GM23338 (cell line): Measurements from ENCODE around the gene HOXB6. TPM values are rescaled to one million over a fixed set of nuclear protein-coding genes. Genes with fewer than 3 reads are reported as not detected.
A peak's percentile ranks its signal among the peaks of the same experiment; 100 is the strongest.

Experiments used
- ATAC-seq: fragments of 200-7000 bp; cut with Tn5 transposase; 3 replicates; pipeline ENCODE4 v1.9.1; 2020
- DNase-seq: peaks from one replicate; pipeline ENCODE4 v3.0.0-alpha.2; 2015; ENCODE audit warnings: low spot score
- H2AFZ ChIP-seq: fragments of 200-600 bp; sonication (generic); 2 replicates; pipeline ENCODE4 v1.8.0; 2016; ENCODE audit warnings: antibody characterized with exemption, mild to moderate bottlenecking, moderate library complexity
- H3F3A ChIP-seq: fragments of 200-600 bp; sonication (generic); replicated peaks from 2 replicates; pipeline ENCODE4 v1.8.0; 2017; ENCODE audit warnings: antibody characterized with exemption, mixed run types, low read depth
- H3K27ac ChIP-seq: fragments of 200-600 bp; sonication (generic); 2 replicates; pipeline ENCODE4 v1.6.1; 2016; ENCODE audit warnings: low read depth
- H3K27me3 ChIP-seq: fragments of 200-600 bp; sonication (generic); 2 replicates; pipeline ENCODE4 v1.8.0; 2016; ENCODE audit warnings: mild to moderate bottlenecking, mixed run types, moderate library complexity; ENCODE audit not compliant: insufficient read depth
- H3K36me3 ChIP-seq: fragments of 200-600 bp; sonication (generic); 2 replicates; pipeline ENCODE4 v1.8.0; 2016; ENCODE audit warnings: mild to moderate bottlenecking; ENCODE audit not compliant: insufficient read depth
- H3K4me1 ChIP-seq: fragments of 200-600 bp; sonication (generic); 2 replicates; pipeline ENCODE4 v1.8.0; 2016; ENCODE audit warnings: mild to moderate bottlenecking, moderate library complexity; ENCODE audit not compliant: insufficient read depth
- H3K4me2 ChIP-seq: fragments of 200-600 bp; sonication (generic); 2 replicates; pipeline ENCODE4 v1.7.1; 2017; ENCODE audit warnings: mixed run types
- H3K4me3 ChIP-seq: fragments of 200-600 bp; sonication (generic); 2 replicates; pipeline ENCODE4 v1.6.1; 2016; ENCODE audit warnings: mixed run types
- H3K79me2 ChIP-seq: fragments of 200-600 bp; sonication (generic); replicated peaks from 2 replicates; pipeline ENCODE4 v1.8.0; 2017; ENCODE audit warnings: mild to moderate bottlenecking; ENCODE audit not compliant: insufficient read depth
- H3K9me2 ChIP-seq: fragments of 200-600 bp; sonication (generic); 2 replicates; pipeline ENCODE4 v1.8.0; 2017; ENCODE audit not compliant: insufficient read depth
- H4K20me1 ChIP-seq: fragments of 200-600 bp; sonication (generic); replicated peaks from 2 replicates; pipeline ENCODE4 v1.8.0; 2017; ENCODE audit warnings: mild to moderate bottlenecking; ENCODE audit not compliant: insufficient read depth
- H3K27ac Mint-ChIP-seq: 2 replicates; pipeline ENCODE4 v1.8.0; 2020; ENCODE audit warnings: inconsistent platforms, mild to moderate bottlenecking, moderate library complexity, mixed read lengths
- H3K27me3 Mint-ChIP-seq: 3 replicates; pipeline ENCODE4 v1.8.0; 2022; ENCODE audit warnings: low read depth, mild to moderate bottlenecking, moderate library complexity, mixed read lengths, inconsistent platforms; ENCODE audit not compliant: insufficient read depth, poor library complexity
- H3K36me3 Mint-ChIP-seq: 3 replicates; pipeline ENCODE4 v1.8.0; 2021; ENCODE audit warnings: low read depth, mild to moderate bottlenecking, inconsistent platforms, moderate library complexity, mixed read lengths
- H3K4me1 Mint-ChIP-seq: 3 replicates; pipeline ENCODE4 v1.8.0; 2020; ENCODE audit warnings: mild to moderate bottlenecking, inconsistent platforms, mixed read lengths
- H3K4me3 Mint-ChIP-seq: 3 replicates; pipeline ENCODE4 v1.8.0; 2021; ENCODE audit warnings: moderate library complexity, mild to moderate bottlenecking, inconsistent platforms, mixed read lengths
- H3K9me3 Mint-ChIP-seq: 3 replicates; pipeline ENCODE4 v1.8.0; 2020; ENCODE audit warnings: moderate library complexity, mild to moderate bottlenecking, inconsistent platforms, mixed read lengths
- EZH2 ChIP-seq: fragments of 200-600 bp; sonication (generic); IDR thresholded peaks from one replicate; pipeline ENCODE4 v1.8.0; 2017; ENCODE audit warnings: antibody characterized with exemption, mild to moderate bottlenecking, low read depth; ENCODE audit not compliant: unreplicated experiment
- REST ChIP-seq: IDR thresholded peaks from one replicate; pipeline ENCODE4 v1.6.1; 2018; ENCODE audit warnings: antibody characterized with exemption; ENCODE audit not compliant: unreplicated experiment
- STAT1 ChIP-seq: IDR thresholded peaks from one replicate; pipeline ENCODE4 v1.6.1; 2016; ENCODE audit warnings: antibody characterized with exemption; ENCODE audit not compliant: unreplicated experiment
- polyA plus RNA-seq: library from polyadenylated mRNA; unstranded; fragments of >200 nt; fragmentation: Nextera tagmentation; extraction: Ambion mirVana; gene quantifications from 2 replicates; pipeline ENCODE4 v1.2.1, GENCODE V29; 2016
- total RNA-seq: library from RNA; depleted of rRNA; stranded (reverse); fragments of >200 nt; shearing (Covaris generic); gene quantifications from 2 replicates; pipeline ENCODE4 v1.2.3, GENCODE V29; 2014

HOXB6 gene
- total and polyA plus RNA-seq, 2 experiments from 2014 or later = not detected

GRCh38 chr17:48646183-48647102 is 41.7 kb upstream of the HOXB6 start (continued):
- no peak for TF ChIP-seq REST

- Histone ChIP-seq H3K79me2 (no peaks in the 10 kb centered on the region), H3K27ac (no peak overlapping the region), H3K27me3 (peaks cover 100% of the 10 kb centered on the region), H3K4me1 (peaks cover 25% of the 10 kb centered on the region), H3K4me3 (peak overlapping the region; percentile 54), H2AFZ (peak overlapping the region; percentile 85; the same call in 1 of the 2 replicates), H4K20me1 (peaks cover 27% of the 10 kb centered on the region), H3K36me3 (no peaks in the 10 kb centered on the region; the same call in 1 of the 2 replicates), H3K4me2 (peak overlapping the region; percentile 87), H3F3A (peaks cover 59% of the 10 kb centered on the region), H3K9me2 (no peaks in the 10 kb centered on the region)
- Mint-ChIP-seq H3K27ac (no peak overlapping the region), H3K27me3 (peaks cover 99% of the 10 kb centered on the region), H3K4me3 (peak overlapping the region; percentile 58), H3K36me3 (no peaks in the 10 kb centered on the region; the same call in 2 of the 3 replicates), H3K9me3 (no peaks in the 10 kb centered on the region; the same call in 2 of the 3 replicates), H3K4me1 (peaks cover 22% of the 10 kb centered on the region)
- ATAC-seq (no peak), DNase-seq (no peak)
- TF ChIP-seq STAT1 (no peak), EZH2 (peak; percentile 81)
Observed at GRCh38 chr17:48645639-48646182, 40.9 kb upstream of the HOXB6 start.

- Histone ChIP-seq H3K4me2 (no peak overlapping the region), H2AFZ (no peak overlapping the region), H3K27me3 (peaks cover 100% of the 10 kb centered on the region), H3K79me2 (no peaks in the 10 kb centered on the region), H4K20me1 (peaks cover 34% of the 10 kb centered on the region), H3F3A (peaks cover 61% of the 10 kb centered on the region), H3K27ac (no peak overlapping the region), H3K4me1 (peaks cover 25% of the 10 kb centered on the region), H3K9me2 (no peaks in the 10 kb centered on the region), H3K36me3 (no peaks in the 10 kb centered on the region; the same call in 1 of the 2 replicates), H3K4me3 (no peak overlapping the region)
- H3K4me1 Mint-ChIP-seq = peaks cover 22% of the 10 kb centered on the region
- no peak overlapping the region; the same call in 2 of the 3 replicates for H3K4me3 Mint-ChIP-seq
- no peak overlapping the region for H3K27ac Mint-ChIP-seq
- peaks cover 100% of the 10 kb centered on the region for H3K27me3 Mint-ChIP-seq
- no peaks in the 10 kb centered on the region; the same call in 2 of the 3 replicates for H3K9me3 Mint-ChIP-seq
- TF ChIP-seq EZH2 (peak; percentile 20), STAT1 (no peak)
- H3K36me3 Mint-ChIP-seq = no peaks in the 10 kb centered on the region; the same call in 2 of the 3 replicates
- DNase-seq = peak; percentile 3
- no peak for ATAC-seq
Observed at GRCh38 chr17:48644910-48645557, 40.2 kb upstream of the HOXB6 start.
